Ovary (tissue), 3 donors: Measurements from ENCODE around the gene GPHN.

Experiments
- EP300 ChIP-seq: sonication (generic); formaldehyde crosslinking; IDR thresholded peaks from one replicate; pipeline ENCODE4 v1.6.1; 2017; ENCODE audit warnings: antibody characterized with exemption
- TF ChIP-seq, protein P1 (sequence below), 3 donors: fragments of 450-650 bp in 2 of 3; fragments of 200-600 bp in 1 of 3; IDR thresholded peaks; one replicate each; pipeline versions ENCODE4 v1.5.1 to v1.8.0; 2016 to 2022; ENCODE audit warnings: antibody characterized with exemption in 3 of 3, mild to moderate bottlenecking in 1 of 3
- donor health status: DM: no; HTN: no; CAD: no.

DNA sequence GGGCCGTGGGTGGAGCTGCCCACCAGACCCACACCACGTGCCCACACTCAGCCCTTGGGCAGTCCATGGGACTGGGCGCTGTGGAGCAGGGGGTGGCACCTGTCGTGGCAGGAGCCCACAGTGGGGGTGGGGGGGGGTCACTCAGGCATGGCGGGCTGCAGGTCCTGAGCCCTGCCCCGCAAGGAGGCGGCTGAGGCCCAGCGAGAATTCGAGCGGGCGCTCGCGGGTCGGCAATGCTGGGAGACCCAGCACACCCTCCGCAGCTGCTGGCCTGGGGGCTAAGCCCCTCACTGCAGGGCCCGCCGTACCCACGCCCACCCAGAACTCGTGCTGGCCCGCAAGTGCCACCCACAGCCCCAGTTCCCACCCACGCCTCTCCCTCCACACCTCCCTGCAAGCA is 548.7 kb downstream of the GPHN start:
- TF ChIP-seq, protein P1, sequence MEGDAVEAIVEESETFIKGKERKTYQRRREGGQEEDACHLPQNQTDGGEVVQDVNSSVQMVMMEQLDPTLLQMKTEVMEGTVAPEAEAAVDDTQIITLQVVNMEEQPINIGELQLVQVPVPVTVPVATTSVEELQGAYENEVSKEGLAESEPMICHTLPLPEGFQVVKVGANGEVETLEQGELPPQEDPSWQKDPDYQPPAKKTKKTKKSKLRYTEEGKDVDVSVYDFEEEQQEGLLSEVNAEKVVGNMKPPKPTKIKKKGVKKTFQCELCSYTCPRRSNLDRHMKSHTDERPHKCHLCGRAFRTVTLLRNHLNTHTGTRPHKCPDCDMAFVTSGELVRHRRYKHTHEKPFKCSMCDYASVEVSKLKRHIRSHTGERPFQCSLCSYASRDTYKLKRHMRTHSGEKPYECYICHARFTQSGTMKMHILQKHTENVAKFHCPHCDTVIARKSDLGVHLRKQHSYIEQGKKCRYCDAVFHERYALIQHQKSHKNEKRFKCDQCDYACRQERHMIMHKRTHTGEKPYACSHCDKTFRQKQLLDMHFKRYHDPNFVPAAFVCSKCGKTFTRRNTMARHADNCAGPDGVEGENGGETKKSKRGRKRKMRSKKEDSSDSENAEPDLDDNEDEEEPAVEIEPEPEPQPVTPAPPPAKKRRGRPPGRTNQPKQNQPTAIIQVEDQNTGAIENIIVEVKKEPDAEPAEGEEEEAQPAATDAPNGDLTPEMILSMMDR (IDR thresholded peaks at IDR 0.05): no peak
- TF ChIP-seq EP300: no peak
